ENCODE results near the gene MPDZ.

The MPDZ gene

DNA sequence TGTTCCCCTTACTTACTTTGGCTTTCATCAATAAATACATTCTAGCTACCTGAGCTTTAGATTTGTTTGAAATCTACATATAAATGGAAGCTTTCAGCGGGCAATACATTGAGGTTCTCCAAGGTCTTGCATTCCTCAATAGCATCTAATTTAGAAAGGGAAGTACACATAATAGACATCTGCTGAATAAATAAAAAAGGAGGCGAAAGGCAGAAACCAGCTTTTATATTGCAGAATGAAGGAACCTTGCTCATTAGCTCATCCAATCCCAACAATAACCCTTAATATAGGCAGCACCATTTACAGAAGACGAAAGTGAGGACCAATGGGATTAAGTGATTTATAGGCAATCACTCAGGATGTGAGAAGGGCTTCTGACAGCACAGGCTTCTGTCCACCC is 147.5 kb downstream of the MPDZ start:
- Histone ChIP-seq H3K36me3 (ENCODE audit: control insufficient read depth in 1 of 2, insufficient read depth in 2 of 2, low read length in 2 of 2) (peaks cover 3 to 15% of the 10 kb centered on the region in 2 experiments), H2AK5ac (ENCODE audit: low read length) (no peak overlapping the region), H3K18ac (ENCODE audit: low read length) (no peak overlapping the region), H3K4me3 (ENCODE audit: low read depth, low read length) (no peak overlapping the region), H3K4ac (ENCODE audit: low read depth, low read length) (no peak overlapping the region), H3K9ac (ENCODE audit: low read length) (no peak overlapping the region), H3K4me2 (ENCODE audit: low read length) (no peak overlapping the region), H3K79me2 (ENCODE audit: control insufficient read depth, insufficient read depth, low read length, poor library complexity) (no peaks in the 10 kb centered on the region), H3K9me3 (ENCODE audit: insufficient read depth, low read depth, low read length) (no peaks in the 10 kb centered on the region), H4K8ac (ENCODE audit: low read depth, low read length) (no peak overlapping the region), H2AFZ (ENCODE audit: insufficient read depth, low read length, poor library complexity) (no peak overlapping the region), H3K23ac (ENCODE audit: low read length) (no peak overlapping the region), H2BK5ac (ENCODE audit: low read depth, low read length, poor library complexity) (no peak overlapping the region), H3K79me1 (ENCODE audit: low read length) (peaks cover under 1% of the 10 kb centered on the region), H3K14ac (ENCODE audit: low read length) (no peak overlapping the region), H4K12ac (ENCODE audit: low read depth, low read length) (no peak overlapping the region), H3K4me1 (ENCODE audit: control insufficient read depth in 1 of 2, insufficient read depth in 2 of 2, low read length in 2 of 2) (peaks cover 2 to 8% of the 10 kb centered on the region in 2 experiments), H3K27ac (ENCODE audit: low read depth, low read length) (no peak overlapping the region), H4K91ac (ENCODE audit: low read depth, low read length) (no peak overlapping the region), H2BK12ac (ENCODE audit: low read length) (no peak overlapping the region), H3K27me3 (ENCODE audit: insufficient read depth, low read length) (no peaks in the 10 kb centered on the region), H2BK120ac (ENCODE audit: insufficient read depth, low read length, poor library complexity) (no peak overlapping the region)
- WGBS (ENCODE audit: extremely low coverage, insufficient coverage, insufficient read length): no CpG with 5 or more reads among the region's 3 CpGs
- DNase-seq: no peak

DNA sequence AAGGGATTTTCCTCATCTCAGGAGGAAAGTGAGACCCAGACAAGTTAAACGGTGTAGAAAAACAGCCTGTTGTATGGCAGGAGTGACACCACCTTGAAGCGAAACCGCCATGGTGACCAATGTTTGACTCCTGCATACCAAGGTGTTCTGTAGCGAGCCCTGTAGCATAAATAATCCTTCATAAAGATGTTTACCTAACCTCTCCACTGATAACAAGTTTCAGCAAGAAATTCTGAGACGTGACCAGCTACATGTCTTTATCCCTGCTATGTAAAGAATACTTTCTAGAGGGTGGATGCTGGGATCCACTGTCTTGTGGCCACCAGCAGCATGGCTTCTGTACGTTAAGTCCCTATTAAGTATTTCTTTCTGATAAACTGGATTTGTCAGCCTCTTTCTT is 148.1 kb downstream of the MPDZ start:
- H3K9ac ChIP-seq (ENCODE audit: low read length): no peak overlapping the region
- H4K8ac ChIP-seq (ENCODE audit: low read depth, low read length): no peak overlapping the region
- no peaks in the 10 kb centered on the region for H3K9me3 ChIP-seq (ENCODE audit: insufficient read depth, low read depth, low read length)
- no peaks in the 10 kb centered on the region for H3K79me1 ChIP-seq (ENCODE audit: low read length)
- peak; percentile 2 to 57 for DNase-seq
- no peak overlapping the region for H3K4me2 ChIP-seq (ENCODE audit: low read length)
- H2AFZ ChIP-seq (ENCODE audit: insufficient read depth, low read length, poor library complexity): no peak overlapping the region
- no peak overlapping the region for H4K91ac ChIP-seq (ENCODE audit: low read depth, low read length)
- no peak overlapping the region for H4K12ac ChIP-seq (ENCODE audit: low read depth, low read length)
- peaks cover 2 to 14% of the 10 kb centered on the region in 2 experiments for H3K36me3 ChIP-seq (ENCODE audit: control insufficient read depth in 1 of 2, insufficient read depth in 2 of 2, low read length in 2 of 2)
- H3K23ac ChIP-seq (ENCODE audit: low read length): no peak overlapping the region
- H2BK12ac ChIP-seq (ENCODE audit: low read length): no peak overlapping the region
- H3K79me2 ChIP-seq (ENCODE audit: control insufficient read depth, insufficient read depth, low read length, poor library complexity): no peaks in the 10 kb centered on the region
- no peak overlapping the region for H2AK5ac ChIP-seq (ENCODE audit: low read length)
- WGBS (ENCODE audit: extremely low coverage, insufficient coverage, insufficient read length): no CpG with 5 or more reads among the region's 6 CpGs
- H3K14ac ChIP-seq (ENCODE audit: low read length): no peak overlapping the region
- peaks cover 2 to 8% of the 10 kb centered on the region in 2 experiments for H3K4me1 ChIP-seq (ENCODE audit: control insufficient read depth in 1 of 2, insufficient read depth in 2 of 2, low read length in 2 of 2)
- H2BK5ac ChIP-seq (ENCODE audit: low read depth, low read length, poor library complexity): peak overlapping the region; percentile 56
- no peak overlapping the region for H3K4me3 ChIP-seq (ENCODE audit: low read depth, low read length)
- H3K4ac ChIP-seq (ENCODE audit: low read depth, low read length): no peak overlapping the region
- no peak overlapping the region for H3K27ac ChIP-seq (ENCODE audit: low read depth, low read length)
- no peak overlapping the region for H3K18ac ChIP-seq (ENCODE audit: low read length)
- H3K27me3 ChIP-seq (ENCODE audit: insufficient read depth, low read length): no peaks in the 10 kb centered on the region
- no peak overlapping the region for H2BK120ac ChIP-seq (ENCODE audit: insufficient read depth, low read length, poor library complexity)

DNA sequence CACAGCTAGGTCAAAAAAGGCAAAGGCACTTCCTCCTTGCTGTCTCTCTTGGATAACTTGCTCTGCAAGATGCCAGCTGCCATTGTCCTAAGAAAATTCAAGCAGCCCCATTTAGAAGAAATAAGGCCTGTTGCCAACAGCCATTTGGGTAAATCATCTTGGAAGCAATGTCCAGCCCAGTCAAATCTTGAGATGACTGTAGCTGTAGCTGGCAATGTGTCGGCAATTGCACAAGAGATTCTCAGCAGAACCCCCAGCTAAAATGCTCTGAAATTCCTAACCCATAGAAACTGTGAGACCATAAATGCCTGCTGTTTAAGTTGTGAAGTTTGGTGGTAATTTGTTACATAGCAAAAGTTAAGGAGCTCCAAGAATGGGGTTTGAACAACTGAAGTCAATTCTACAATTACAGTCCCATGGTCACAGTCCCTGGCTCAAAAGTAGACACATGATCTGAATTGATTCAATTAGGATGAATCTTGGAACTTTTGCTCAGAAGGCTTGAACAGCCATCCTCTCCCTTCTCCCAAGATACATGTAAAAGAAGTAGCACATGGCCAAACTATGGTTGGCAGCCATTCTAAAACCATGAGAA is 151.1 kb downstream of the MPDZ start:
- no peak overlapping the region for H2BK5ac ChIP-seq (ENCODE audit: low read depth, low read length, poor library complexity)
- no peak overlapping the region for H4K8ac ChIP-seq (ENCODE audit: low read depth, low read length)
- no peak overlapping the region for H2AK5ac ChIP-seq (ENCODE audit: low read length)
- peak overlapping the region; percentile 50 for H2BK12ac ChIP-seq (ENCODE audit: low read length)
- no peak overlapping the region for H3K23ac ChIP-seq (ENCODE audit: low read length)
- H4K12ac ChIP-seq (ENCODE audit: low read depth, low read length): no peak overlapping the region
- no peaks in the 10 kb centered on the region for H3K79me2 ChIP-seq (ENCODE audit: control insufficient read depth, insufficient read depth, low read length, poor library complexity)
- H3K9ac ChIP-seq (ENCODE audit: low read length): no peak overlapping the region
- DNase-seq: no peak
- H3K4me2 ChIP-seq (ENCODE audit: low read length): no peak overlapping the region
- no peaks in the 10 kb centered on the region for H3K27me3 ChIP-seq (ENCODE audit: insufficient read depth, low read length)
- no peaks in the 10 kb centered on the region for H3K9me3 ChIP-seq (ENCODE audit: insufficient read depth, low read depth, low read length)
- H3K18ac ChIP-seq (ENCODE audit: low read length): no peak overlapping the region
- H3K27ac ChIP-seq (ENCODE audit: low read depth, low read length): no peak overlapping the region
- H2BK120ac ChIP-seq (ENCODE audit: insufficient read depth, low read length, poor library complexity): no peak overlapping the region
- H3K4me1 ChIP-seq (ENCODE audit: control insufficient read depth in 1 of 2, insufficient read depth in 2 of 2, low read length in 2 of 2): peaks cover 6 to 10% of the 10 kb centered on the region in 2 experiments
- no peak overlapping the region for H2AFZ ChIP-seq (ENCODE audit: insufficient read depth, low read length, poor library complexity)
- H4K91ac ChIP-seq (ENCODE audit: low read depth, low read length): no peak overlapping the region
- H3K4me3 ChIP-seq (ENCODE audit: low read depth, low read length): no peak overlapping the region
- H3K4ac ChIP-seq (ENCODE audit: low read depth, low read length): no peak overlapping the region
- H3K36me3 ChIP-seq (ENCODE audit: control insufficient read depth in 1 of 2, insufficient read depth in 2 of 2, low read length in 2 of 2): peaks cover 3 to 10% of the 10 kb centered on the region in 2 experiments
- H3K14ac ChIP-seq (ENCODE audit: low read length): no peak overlapping the region
- no CpG with 5 or more reads among the region's 1 CpG for WGBS (ENCODE audit: extremely low coverage, insufficient coverage, insufficient read length)
- peaks cover 3% of the 10 kb centered on the region for H3K79me1 ChIP-seq (ENCODE audit: low read length)

GRCh38 chr9:13127131-13127530 is 152.4 kb downstream of the MPDZ start:
- Histone ChIP-seq H2BK12ac (ENCODE audit: low read length) (no peak overlapping the region), H2BK5ac (ENCODE audit: low read depth, low read length, poor library complexity) (no peak overlapping the region), H3K36me3 (ENCODE audit: control insufficient read depth in 1 of 2, insufficient read depth in 2 of 2, low read length in 2 of 2) (peaks cover 9 to 12% of the 10 kb centered on the region in 2 experiments), H2AFZ (ENCODE audit: insufficient read depth, low read length, poor library complexity) (no peak overlapping the region), H3K4me1 (ENCODE audit: control insufficient read depth in 1 of 2, insufficient read depth in 2 of 2, low read length in 2 of 2) (peaks cover 6 to 10% of the 10 kb centered on the region in 2 experiments), H3K79me2 (ENCODE audit: control insufficient read depth, insufficient read depth, low read length, poor library complexity) (no peaks in the 10 kb centered on the region), H4K8ac (ENCODE audit: low read depth, low read length) (no peak overlapping the region), H3K14ac (ENCODE audit: low read length) (no peak overlapping the region), H3K18ac (ENCODE audit: low read length) (no peak overlapping the region), H4K91ac (ENCODE audit: low read depth, low read length) (no peak overlapping the region), H3K79me1 (ENCODE audit: low read length) (peaks cover 3% of the 10 kb centered on the region), H3K27ac (ENCODE audit: low read depth, low read length) (no peak overlapping the region), H3K9me3 (ENCODE audit: insufficient read depth, low read depth, low read length) (no peaks in the 10 kb centered on the region), H2AK5ac (ENCODE audit: low read length) (no peak overlapping the region), H3K4ac (ENCODE audit: low read depth, low read length) (no peak overlapping the region), H3K4me3 (ENCODE audit: low read depth, low read length) (no peak overlapping the region), H2BK120ac (ENCODE audit: insufficient read depth, low read length, poor library complexity) (no peak overlapping the region), H3K9ac (ENCODE audit: low read length) (no peak overlapping the region), H4K12ac (ENCODE audit: low read depth, low read length) (no peak overlapping the region), H3K23ac (ENCODE audit: low read length) (no peak overlapping the region), H3K27me3 (ENCODE audit: insufficient read depth, low read length) (no peaks in the 10 kb centered on the region), H3K4me2 (ENCODE audit: low read length) (no peak overlapping the region)
- DNase-seq: no peak
- WGBS (ENCODE audit: extremely low coverage, insufficient coverage, insufficient read length): no CpG with 5 or more reads among the region's 3 CpGs

Data from trophoblast cell (in vitro differentiated cells and primary cell).